Bronchial epithelial cell (primary cell): ENCODE results near the gene JADE3. TPM values are rescaled to one million over a fixed set of nuclear protein-coding genes. Genes with fewer than 3 reads are reported as not detected.

Experiments
- DNase-seq: peaks from one replicate; pipeline ENCODE4 v3.0.0-alpha.2; 2010; ENCODE audit warnings: low read depth
- FAIRE-seq: peaks from 2 replicates; lab custom pipeline; 2011; peaks lifted over from hg19 to GRCh38; lab: Jason Lieb, UNC
- H3K27me3 ChIP-seq: 2 replicates; pipeline ENCODE4 v1.5.1; 2011; ENCODE audit warnings: low read length; ENCODE audit not compliant: control insufficient read depth, insufficient read depth
- H3K36me3 ChIP-seq: 2 replicates; pipeline ENCODE4 v1.5.1; 2011; ENCODE audit warnings: low read length; ENCODE audit not compliant: control insufficient read depth, insufficient read depth
- H3K4me3 ChIP-seq: 2 replicates; pipeline ENCODE4 v1.5.1; 2011; ENCODE audit warnings: mild to moderate bottlenecking, low read depth, low read length, control low read depth
- CTCF ChIP-seq: IDR thresholded peaks from 2 replicates; pipeline ENCODE4 v1.5.1; 2011; ENCODE audit warnings: mild to moderate bottlenecking, moderate library complexity, low read length, control low read depth, inconsistent platforms; ENCODE audit not compliant: insufficient read depth, severe bottlenecking
- total RNA-seq: library from RNA; depleted of rRNA; stranded (reverse); fragments of >200 nt; gene quantifications from 2 replicates; pipeline ENCODE4 v1.2.1, GENCODE V29; 2014

JADE3 gene
- total RNA-seq, 1 donor from 2014 or later, result 5.5 TPM

GRCh38 chrX:46910415-46910814 lies 1.8 kb upstream of the JADE3 start:
- FAIRE-seq (no peak), DNase-seq (no peak)
- TF ChIP-seq CTCF, result no peak
- Histone ChIP-seq H3K27me3 (no peaks in the 10 kb centered on the region), H3K4me3 (no peak overlapping the region), H3K36me3 (no peaks in the 10 kb centered on the region)

DNA sequence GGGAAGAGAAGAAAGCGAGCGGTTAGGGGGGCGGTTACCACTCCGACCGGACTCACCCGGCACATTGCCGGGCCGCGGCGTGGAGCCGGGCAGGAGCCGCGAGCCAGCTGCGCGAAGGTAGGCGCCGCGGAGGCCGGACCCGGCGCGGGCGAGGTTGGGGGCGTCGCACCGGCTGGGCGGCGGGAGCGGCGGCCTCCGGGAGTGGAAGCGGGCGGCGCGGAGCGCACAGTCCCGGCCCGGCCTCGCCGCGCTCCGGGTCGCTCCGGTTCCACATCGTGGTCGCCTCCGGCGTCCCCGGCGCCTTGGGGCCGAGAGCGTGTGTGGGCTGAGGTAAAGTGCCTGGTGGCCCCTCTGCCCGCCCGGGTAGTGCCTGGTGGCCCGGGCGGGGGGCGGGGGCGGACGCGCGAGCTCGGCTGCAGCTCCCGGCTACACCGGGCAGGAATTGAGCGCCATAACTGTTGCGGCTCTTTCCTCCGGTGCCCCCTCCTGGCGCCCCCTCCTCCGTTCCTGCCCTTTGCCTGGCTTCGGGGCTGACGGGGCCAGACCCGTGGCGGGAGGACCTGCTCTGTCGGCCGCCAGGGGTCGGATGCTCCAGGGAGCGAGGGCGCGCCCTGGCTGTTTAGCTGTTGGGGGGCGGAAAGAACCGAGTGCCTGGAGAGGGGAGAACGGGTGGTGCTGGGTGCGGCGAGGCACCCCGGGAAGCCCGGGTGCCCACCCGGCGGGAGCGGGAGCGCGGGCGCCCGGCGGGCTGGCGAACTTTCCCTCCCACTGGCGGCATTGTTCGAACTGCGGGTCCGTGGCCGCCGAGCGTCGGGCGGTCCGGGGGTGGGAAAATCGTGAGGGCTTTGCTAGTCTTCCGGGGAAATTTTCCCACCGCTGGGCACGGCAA lies 626 bp downstream of the JADE3 start:
- TF ChIP-seq CTCF, result peak; percentile 41
- Histone ChIP-seq H3K4me3 (peak overlapping the region; percentile 65), H3K27me3 (no peaks in the 10 kb centered on the region), H3K36me3 (no peaks in the 10 kb centered on the region)
- no peak for DNase-seq
- no peak for FAIRE-seq

- FAIRE-seq, result no peak
- Histone ChIP-seq H3K27me3 (no peaks in the 10 kb centered on the region), H3K4me3 (peak overlapping the region; percentile 65), H3K36me3 (no peaks in the 10 kb centered on the region)
- peak; percentile 30 for DNase-seq
- TF ChIP-seq CTCF, result no peak
These were observed 1.4 kb downstream of the JADE3 start for GRCh38 chrX:46913667-46914066.

- DNase-seq (no peak), FAIRE-seq (no peak)
- Histone ChIP-seq H3K36me3 (no peaks in the 10 kb centered on the region), H3K4me3 (no peak overlapping the region), H3K27me3 (no peaks in the 10 kb centered on the region)
- TF ChIP-seq CTCF, result no peak
These were observed 4.1 kb downstream of the JADE3 start for GRCh38 chrX:46916273-46916672.

DNA sequence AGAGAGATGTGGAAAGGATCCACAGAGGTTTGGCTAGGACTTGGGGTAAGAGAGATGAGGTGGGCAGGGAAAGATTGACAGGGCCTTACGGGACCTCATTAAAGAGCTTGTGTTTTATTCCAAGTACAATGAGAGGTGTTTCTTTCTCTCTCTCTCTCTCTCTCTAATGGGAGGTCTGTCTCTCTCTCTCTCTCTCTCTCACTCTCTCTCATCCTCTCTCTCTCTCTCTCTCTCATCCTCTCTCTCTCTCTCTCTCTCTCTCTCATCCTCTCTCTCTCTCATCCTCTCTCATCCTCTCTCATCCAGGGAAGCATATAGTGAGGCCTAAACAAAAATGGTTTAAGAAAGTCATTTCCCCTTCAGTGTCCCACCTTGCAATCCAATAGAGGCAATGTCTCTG lies 5.4 kb downstream of the JADE3 start:
- no peak for TF ChIP-seq CTCF
- H3K27me3 ChIP-seq, result no peaks in the 10 kb centered on the region
- FAIRE-seq (no peak), DNase-seq (no peak)
- no peaks in the 10 kb centered on the region for H3K36me3 ChIP-seq
- H3K4me3 ChIP-seq, result no peak overlapping the region
